GM19099 (cell line): ENCODE measurements around the gene AKAP13.

Experiments used
- POLR2A ChIP-seq: IDR thresholded peaks from 3 replicates; pipeline ENCODE4 v1.6.1; 2011; ENCODE audit warnings: low read depth; ENCODE audit not compliant: insufficient read length; ENCODE audit errors: extremely low read depth

The AKAP13 gene

DNA sequence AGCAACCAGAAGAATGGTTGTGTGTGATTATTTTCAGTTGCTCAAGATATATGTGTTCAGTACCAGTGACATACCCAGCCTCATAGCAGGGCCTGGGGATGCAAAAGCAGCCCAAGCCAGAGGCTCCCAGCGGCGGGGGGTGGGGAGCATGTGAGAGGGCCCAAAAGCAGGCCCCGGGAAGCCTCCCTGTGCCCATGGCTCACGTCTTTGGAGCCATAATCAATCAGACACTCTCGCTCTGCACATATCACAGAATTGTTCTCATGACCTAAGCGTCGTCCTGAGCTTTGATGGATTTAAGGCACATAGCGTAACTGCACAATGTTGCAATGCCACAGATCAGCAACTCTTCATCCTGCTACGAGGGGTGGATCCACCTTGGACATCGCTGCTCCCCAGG is 393.6 kb downstream of the AKAP13 start:
- TF ChIP-seq POLR2A = no peak

DNA sequence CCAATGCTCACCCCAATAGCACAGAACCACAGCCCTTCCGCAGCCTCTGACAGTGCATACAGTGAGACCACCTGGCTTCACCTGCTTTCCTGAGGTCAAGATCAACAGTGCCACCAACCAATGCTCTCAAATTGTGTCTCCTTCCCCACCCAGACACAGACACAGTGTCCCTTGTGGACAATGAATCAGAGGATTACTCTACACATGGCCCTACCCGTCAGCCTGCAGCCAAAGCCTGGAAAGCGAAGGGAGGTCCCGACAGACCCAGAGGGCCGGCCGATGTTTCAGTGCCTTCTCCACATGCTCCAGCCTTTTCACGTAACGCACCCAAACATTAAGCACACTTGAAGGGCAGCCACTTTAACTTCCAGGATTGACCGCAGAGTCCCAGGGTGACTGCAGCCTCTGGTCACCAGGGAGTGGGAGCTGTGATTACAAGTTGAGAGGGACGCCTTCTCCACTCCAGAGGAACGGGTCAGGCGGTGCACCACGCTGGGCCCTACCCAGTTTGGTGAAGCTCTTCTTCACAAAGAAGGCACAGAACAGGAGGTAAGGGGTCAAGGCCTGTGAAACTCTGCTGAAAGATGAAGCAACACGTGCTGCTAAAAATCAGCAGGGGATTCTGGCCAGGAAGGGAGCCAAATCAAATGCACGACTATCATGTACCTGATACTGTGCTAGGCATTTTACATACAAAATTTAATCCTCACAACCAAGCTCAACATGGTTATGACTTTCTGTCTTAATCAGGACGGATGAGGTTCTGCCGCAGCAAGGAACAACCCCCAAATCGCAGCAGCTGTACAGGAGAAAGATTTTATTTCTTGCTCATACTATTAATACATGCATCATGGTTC is 397.1 kb downstream of the AKAP13 start:
- TF ChIP-seq POLR2A = no peak

DNA sequence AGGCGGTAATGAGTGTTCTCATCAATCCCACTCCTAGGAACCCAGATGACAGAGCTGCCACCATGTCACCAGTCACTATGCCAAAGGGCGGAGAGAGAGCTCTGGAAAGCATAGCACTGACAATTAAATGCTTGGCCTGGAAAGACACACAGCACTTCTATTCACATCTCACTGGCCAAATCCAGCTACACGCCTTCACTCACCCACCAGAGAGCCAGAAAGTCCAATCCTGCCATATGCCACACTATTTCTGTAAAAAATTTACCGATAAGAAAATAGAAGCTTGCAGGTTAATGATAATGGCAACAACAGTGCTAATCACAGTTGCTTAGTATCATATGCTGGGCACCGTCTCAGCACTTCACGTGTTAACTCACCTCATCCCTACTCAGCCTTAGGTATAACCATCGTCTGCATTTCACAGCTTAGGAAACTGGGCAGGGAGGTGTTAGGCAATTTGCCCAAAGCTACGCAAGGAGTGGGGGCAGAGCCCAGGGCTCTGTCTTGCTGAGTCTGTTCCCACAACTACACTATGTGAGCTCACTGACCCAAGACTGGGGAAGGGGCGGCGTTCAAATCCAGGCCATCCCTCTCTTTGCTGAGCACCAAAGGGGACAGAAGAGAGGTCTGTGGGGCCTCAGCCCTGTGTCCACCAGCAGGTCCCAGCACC is 397.8 kb downstream of the AKAP13 start:
- no peak for TF ChIP-seq POLR2A

DNA sequence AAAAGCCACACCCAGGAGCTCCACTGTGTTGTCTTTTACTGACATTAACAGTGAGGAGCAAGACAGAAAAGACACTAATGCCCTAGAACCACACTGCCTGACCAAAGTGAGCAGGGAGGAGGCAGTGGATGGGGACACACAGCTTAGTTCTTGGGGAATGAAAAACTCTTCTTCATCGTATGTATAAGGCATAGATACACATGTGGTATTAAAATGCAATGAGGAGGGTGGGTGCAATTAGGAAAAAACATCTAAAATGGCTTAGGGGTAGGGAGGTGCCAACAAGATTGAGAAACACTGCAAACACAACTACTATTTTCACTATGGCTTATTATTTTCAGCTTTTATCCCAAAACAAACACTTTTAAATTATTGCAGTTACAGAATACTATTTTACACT is 398.8 kb downstream of the AKAP13 start:
- TF ChIP-seq POLR2A = no peak

DNA sequence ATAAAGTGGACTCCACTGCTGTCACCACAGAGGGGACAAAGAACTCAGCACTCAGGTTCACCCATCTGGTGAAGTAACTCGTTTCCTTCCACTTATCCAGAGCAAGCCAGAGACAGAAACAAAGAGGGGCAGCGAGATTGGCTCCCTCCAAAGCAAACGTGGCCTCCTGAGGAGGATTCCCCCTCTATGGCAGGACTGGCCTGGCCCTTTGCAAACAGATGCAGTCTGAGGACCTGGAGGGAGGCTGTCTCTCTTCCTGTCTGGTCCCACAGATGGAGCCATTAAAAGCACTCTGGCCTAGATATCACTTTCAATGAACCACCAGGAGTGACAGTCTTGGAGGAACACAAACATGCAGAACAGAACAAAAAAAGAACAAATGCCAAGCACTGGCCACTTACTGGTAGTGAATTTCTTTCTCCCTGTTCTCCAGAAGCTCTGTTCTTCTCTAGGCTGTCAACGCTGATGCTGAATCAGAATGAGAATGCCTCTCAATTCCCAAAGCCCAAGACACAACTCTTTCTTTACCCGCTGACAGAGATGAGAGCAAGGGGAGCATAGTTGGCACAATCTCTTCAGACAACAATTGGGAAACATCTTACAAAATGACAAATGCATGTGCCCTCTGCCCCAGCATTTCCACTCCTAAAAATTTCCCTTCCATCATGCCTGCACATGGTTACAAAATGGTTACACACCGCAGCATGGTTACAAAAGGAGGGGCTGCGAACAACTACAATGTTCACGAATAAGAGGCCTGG is 400.0 kb downstream of the AKAP13 start:
- TF ChIP-seq POLR2A = no peak

GRCh38 chr15:85781099-85781498 is 400.7 kb downstream of the AKAP13 start:
- no peak for TF ChIP-seq POLR2A

- TF ChIP-seq POLR2A = no peak
Measured at GRCh38 chr15:85782064-85782463, 401.7 kb downstream of the AKAP13 start.

GRCh38 chr15:85785887-85786780 is 405.7 kb downstream of the AKAP13 start:
- TF ChIP-seq POLR2A = no peak

DNA sequence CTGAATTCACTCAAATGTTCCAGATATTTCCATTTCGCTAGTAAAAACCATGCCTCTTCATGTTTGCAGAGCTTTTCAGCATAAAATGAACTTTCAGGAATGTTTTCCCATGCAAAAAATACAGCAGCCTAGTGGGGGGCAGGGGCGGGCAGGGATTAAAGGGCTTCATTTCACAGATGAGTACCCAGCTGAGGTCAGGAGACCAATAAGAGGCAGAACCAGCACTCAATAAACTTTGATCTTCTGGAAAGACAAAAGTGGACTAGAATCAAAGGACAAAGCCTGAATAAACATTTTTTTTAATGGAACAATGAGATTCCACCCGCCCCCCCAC is 406.3 kb downstream of the AKAP13 start:
- TF ChIP-seq POLR2A = no peak

- TF ChIP-seq POLR2A = no peak
Measured at GRCh38 chr15:85788771-85789495, 408.5 kb downstream of the AKAP13 start.

GRCh38 chr15:85789496-85789875 is 409.1 kb downstream of the AKAP13 start:
- TF ChIP-seq POLR2A = no peak

- TF ChIP-seq POLR2A = no peak
Measured at GRCh38 chr15:85792102-85792731, 411.8 kb downstream of the AKAP13 start.

DNA sequence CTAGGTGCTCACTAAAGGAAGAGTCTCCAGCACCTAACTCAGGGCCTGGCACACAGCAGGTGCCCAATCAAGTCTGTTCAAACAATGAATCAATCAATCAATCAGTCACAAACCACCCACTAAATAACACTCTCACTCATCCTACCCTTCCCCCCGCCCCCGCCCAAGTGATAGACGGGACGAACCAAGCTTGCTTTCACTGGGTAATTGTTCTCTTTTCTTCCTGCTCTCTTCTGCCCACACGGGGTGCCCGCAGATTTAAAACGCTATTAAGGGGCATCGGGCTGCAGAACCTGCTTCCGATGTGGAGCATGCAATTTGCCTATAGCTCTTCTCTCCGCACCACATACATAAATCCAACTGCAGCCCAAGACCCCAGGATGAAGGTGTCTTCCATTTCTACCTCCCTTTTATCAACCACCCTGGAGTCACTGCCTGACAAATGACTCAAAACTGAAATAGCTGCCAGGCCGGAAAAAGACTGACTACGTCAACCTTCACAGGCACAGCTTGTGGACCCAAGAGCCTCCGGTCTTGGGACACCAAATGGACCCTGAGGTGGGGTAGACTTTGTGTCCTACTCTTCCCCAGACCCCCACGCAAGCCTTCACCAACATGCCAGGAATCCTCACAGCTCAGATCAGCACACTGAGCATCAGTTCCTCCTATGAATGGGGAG is 412.6 kb downstream of the AKAP13 start:
- no peak for TF ChIP-seq POLR2A
